22Rv1 (cell line): ENCODE results near the gene PLAA.

ENCODE experiments used
- H3K27ac ChIP-seq: fragments of 450-650 bp; 2 replicates; pipeline ENCODE4 v1.5.1; 2017
- ZFX ChIP-seq: fragments of 450-650 bp; IDR thresholded peaks from 2 replicates; pipeline ENCODE4 v1.6.1; 2017; ENCODE audit warnings: antibody characterized with exemption, borderline replicate concordance
- TF ChIP-seq, protein P1 (sequence below): fragments of 450-650 bp; IDR thresholded peaks from 2 replicates; pipeline ENCODE4 v1.5.1; 2017; ENCODE audit warnings: mild to moderate bottlenecking

PLAA gene

DNA sequence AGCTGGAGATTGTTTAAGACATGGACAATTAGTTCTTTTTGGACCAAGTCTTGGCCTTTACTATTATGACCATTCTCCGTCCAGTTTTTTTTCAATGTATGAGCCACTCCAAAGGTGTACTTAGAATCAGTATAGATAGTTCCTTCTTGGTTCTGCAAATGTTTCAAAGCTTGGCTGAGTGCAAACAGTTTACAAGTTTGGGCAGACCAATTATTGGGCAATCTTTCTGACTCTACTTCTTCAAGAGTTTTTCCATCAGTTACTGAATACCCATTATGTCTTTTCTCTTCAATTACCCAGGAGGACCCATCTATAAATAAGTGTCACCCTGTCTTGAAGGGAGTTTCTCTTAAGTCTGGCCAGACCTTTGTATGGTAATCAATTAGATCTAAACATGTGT, 24.7 kb upstream of the PLAA start:
- TF ChIP-seq ZFX: no peak
- TF ChIP-seq, protein P1, sequence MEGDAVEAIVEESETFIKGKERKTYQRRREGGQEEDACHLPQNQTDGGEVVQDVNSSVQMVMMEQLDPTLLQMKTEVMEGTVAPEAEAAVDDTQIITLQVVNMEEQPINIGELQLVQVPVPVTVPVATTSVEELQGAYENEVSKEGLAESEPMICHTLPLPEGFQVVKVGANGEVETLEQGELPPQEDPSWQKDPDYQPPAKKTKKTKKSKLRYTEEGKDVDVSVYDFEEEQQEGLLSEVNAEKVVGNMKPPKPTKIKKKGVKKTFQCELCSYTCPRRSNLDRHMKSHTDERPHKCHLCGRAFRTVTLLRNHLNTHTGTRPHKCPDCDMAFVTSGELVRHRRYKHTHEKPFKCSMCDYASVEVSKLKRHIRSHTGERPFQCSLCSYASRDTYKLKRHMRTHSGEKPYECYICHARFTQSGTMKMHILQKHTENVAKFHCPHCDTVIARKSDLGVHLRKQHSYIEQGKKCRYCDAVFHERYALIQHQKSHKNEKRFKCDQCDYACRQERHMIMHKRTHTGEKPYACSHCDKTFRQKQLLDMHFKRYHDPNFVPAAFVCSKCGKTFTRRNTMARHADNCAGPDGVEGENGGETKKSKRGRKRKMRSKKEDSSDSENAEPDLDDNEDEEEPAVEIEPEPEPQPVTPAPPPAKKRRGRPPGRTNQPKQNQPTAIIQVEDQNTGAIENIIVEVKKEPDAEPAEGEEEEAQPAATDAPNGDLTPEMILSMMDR: no peak
- H3K27ac ChIP-seq: no peak overlapping the region

DNA sequence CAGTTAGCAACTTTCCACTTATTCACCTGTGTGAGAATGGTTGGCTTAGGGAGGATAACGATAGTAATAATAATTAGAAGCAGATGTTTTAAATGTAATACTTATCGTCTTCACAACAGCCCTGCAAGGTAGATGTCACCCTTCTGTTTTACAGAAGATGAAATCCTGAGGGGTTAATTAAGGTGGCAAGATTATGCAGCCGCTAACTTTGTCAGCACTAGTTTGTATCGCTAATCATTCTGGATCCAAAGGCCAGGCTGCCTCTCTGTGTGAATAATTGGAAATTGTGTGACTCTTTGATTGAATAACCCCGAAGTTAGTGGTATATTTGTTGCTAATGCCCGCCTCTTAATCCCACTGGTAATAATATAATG, 9.8 kb upstream of the PLAA start:
- TF ChIP-seq, protein P1: no peak
- TF ChIP-seq ZFX: no peak

DNA sequence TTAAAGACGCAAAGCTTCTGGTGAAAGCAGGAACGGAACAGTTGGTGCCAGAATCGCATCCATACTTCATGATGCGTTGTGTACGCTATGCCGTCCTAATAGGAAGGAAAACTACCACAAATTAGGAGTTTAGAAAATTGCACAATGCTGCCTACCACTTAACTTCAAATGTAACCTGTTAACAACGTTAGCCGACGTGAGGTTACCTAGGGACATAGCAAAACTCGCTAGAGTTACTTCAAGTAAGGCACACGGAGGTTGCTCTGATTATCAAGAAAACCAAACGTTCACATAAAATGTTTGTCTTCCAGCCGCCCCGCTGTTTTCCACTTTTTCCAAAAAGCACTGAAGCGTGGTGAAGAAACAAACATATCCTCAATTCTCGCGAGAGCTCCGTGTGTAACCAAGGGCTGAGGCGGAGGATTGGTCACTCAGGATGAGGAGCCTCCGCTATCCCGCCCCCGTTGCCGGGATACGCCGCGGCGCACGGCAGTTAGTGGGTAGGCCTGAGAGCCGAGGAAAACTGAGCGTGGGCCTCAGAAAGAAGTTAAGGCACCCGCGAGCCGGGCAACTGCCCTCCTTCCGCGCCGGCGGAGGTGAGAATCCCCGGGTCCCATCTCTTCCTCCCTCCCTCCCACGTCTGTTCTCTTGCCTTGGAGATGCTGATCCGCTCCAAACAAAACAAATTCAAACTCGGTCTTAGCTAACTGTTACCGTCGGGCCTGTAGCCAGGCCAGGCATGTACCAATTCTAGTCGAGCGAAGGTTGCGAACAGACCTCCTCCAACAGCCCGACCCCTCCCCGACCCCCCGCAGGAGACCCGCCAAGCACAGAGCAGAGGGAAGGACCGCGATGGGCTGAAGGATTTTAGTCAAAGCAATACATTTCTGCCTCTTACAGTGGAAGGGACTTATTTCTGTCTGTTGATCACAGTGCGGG, 9.1 kb upstream of the PLAA start, which contains the start of gene IFT74:
Gene IFT74 (plus strand): TSS at position 492 of the 939 bp plus-strand sequence. CDS start 5,556 bp downstream, outside the sequence.
- TF ChIP-seq ZFX: no peak
- TF ChIP-seq, protein P1: no peak
- peak within 1 kb of the TSS; percentile 85 for H3K27ac ChIP-seq

More for the DNA sequence above, 9.8 kb upstream of the PLAA start:
- H3K27ac ChIP-seq: peak overlapping the region; percentile 85

DNA sequence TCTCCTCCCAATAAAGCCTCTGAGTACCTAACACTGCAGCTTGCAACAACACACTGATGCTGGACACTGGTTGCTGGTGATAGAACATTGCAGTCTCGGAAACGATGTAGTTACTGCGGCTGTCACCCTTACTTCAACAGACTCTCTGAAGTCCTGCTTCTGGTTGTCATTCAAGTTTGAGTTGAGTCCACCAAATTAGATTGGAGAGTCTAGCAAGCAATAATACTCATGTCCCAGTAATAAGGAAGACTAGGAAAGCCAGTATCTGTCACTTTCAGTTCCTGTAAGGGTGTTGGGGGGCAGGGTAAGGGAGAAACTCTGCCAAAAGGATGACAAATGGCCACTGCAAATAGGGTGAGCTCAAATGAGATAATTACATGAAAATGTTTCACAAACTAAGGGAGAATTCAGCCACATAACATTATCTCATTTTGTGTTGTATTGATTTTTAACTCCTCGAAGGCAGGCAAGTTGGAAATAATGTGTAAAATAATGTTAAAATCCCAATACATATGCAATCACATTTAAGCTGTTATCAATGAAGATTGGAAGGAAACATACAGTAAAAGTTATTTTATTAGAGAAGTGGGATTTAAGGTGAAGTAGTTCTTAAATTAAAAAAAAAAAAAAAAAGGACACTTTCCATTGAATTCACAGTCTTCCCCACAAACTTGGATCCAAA, 8.3 kb upstream of the PLAA start:
- TF ChIP-seq, protein P1: no peak
- no peak for TF ChIP-seq ZFX
- H3K27ac ChIP-seq: peak overlapping the region; percentile 85

DNA sequence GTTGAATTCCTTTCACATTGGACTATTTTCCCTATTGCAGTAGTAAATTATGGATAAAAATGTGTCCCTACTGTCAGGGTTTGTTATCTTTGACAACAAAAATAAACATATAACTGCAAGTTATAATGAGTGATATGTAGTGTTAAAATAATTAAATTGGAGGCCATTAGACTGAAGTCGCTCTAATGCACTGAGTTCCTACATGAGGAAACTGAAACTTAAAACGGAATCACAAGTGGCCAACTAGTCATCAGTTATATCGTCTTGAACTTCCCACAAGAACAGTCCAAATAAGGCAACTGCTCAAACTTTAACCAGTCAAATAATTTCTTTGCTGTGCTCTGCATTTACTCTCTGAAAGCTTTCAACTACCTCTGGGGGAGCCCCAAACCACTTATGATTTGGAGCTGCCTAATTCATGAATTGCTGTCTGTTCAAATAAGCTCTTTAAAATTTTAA, 7.0 kb upstream of the PLAA start:
- no peak overlapping the region for H3K27ac ChIP-seq
- TF ChIP-seq ZFX: no peak
- TF ChIP-seq, protein P1: no peak

DNA sequence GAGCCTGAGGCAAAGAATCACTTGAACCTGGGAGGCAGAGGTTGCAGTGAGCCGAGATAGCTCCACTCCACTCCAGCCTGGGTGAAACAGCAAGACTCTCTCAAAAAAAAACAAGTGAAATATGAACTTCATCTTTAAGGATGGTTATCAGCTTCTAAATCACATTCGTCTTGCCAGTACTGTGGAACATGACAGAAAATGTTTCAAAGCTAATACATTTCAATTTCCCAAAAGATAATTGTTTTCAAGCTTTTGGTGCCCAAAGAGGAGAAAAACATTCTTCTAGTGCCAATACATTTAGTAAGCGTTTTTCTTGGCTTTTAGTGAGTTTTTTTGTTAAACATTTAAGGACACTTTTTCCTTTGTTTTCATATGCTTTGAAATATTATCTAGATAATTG, 4.8 kb upstream of the PLAA start:
- no peak overlapping the region for H3K27ac ChIP-seq
- TF ChIP-seq, protein P1: no peak
- no peak for TF ChIP-seq ZFX
